H1 (cell line): ENCODE measurements around the gene AK8. TPM values are rescaled to one million over a fixed set of nuclear protein-coding genes. Genes with fewer than 3 reads are reported as not detected.

ENCODE experiments used
- CTCF ChIA-PET: fragments of 300-600 bp; sonication (Branson Sonifier 250); formaldehyde crosslinking; loops from one replicate; lab custom pipeline; 2021; ENCODE audit not compliant: partially characterized antibody; lab: Charles Lee
- POLR2A ChIA-PET: fragments of 300-600 bp; sonication (Branson Sonifier 250); formaldehyde crosslinking; loops from one replicate; lab custom pipeline; 2021; ENCODE audit warnings: inconsistent platforms; ENCODE audit not compliant: partially characterized antibody; lab: Charles Lee
- DNase-seq, 2 experiments: peaks; one replicate each; pipeline versions ENCODE4 v3.0.0 to v3.0.0-alpha.2; 2010 to 2022; ENCODE audit warnings: low spot score in 2 of 2, low read depth in 1 of 2, mixed read lengths in 1 of 2
- FAIRE-seq: peaks from 2 replicates; lab custom pipeline; 2011; peaks lifted over from hg19 to GRCh38; lab: Jason Lieb, UNC
- H2AFZ ChIP-seq: 2 replicates; pipeline ENCODE4 v1.8.1; 2012; ENCODE audit warnings: low read length, inconsistent platforms
- H2AK5ac ChIP-seq: 2 replicates; pipeline ENCODE4 v1.6.1; 2013; ENCODE audit warnings: low read depth, low read length
- H2BK120ac ChIP-seq: replicated peaks from 2 replicates; pipeline ENCODE3; 2013; ENCODE audit warnings: low read depth, low read length, inconsistent platforms
- H2BK12ac ChIP-seq: 2 replicates; pipeline ENCODE4 v1.6.1; 2013; ENCODE audit warnings: low read depth, low read length
- H2BK15ac ChIP-seq: 2 replicates; pipeline ENCODE4 v1.6.1; 2013; ENCODE audit warnings: low read length
- H2BK20ac ChIP-seq: 2 replicates; pipeline ENCODE4 v1.6.1; 2013; ENCODE audit warnings: low read length
- H2BK5ac ChIP-seq: 2 replicates; pipeline ENCODE4 v1.6.1; 2013; ENCODE audit warnings: low read depth, low read length
- H3K14ac ChIP-seq: 2 replicates; pipeline ENCODE4 v1.6.1; 2013; ENCODE audit warnings: inconsistent platforms; ENCODE audit not compliant: insufficient read length
- H3K18ac ChIP-seq: 2 replicates; pipeline ENCODE4 v1.6.1; 2013; ENCODE audit warnings: low read length; ENCODE audit errors: extremely low read depth
- H3K23ac ChIP-seq: 2 replicates; pipeline ENCODE4 v1.6.1; 2013; ENCODE audit warnings: inconsistent platforms; ENCODE audit not compliant: insufficient read length
- H3K23me2 ChIP-seq: 2 replicates; pipeline ENCODE4 v1.6.1; 2013; ENCODE audit warnings: low read depth, low read length
- H3K27ac ChIP-seq: 2 replicates; pipeline ENCODE4 v1.6.1; 2011; ENCODE audit warnings: low read depth, low read length, inconsistent platforms
- H3K27me3 ChIP-seq, 4 experiments: replicated peaks in 1 of 4; 1 replicate in 1 of 4; 2 replicates in 3 of 4; pipeline versions ENCODE4 v1.6.1 to v1.8.1; 2011 to 2013; ENCODE audit warnings: low read length in 3 of 4, mild to moderate bottlenecking in 3 of 4, inconsistent platforms in 2 of 4, mixed read lengths in 2 of 4, moderate library complexity in 1 of 4; ENCODE audit not compliant: control insufficient read depth in 3 of 4, insufficient read depth in 3 of 4; ENCODE audit errors: extremely low read depth in 1 of 4
- H3K36me3 ChIP-seq, 4 experiments: 2 replicates each; pipeline versions ENCODE4 v1.6.1 to v1.8.1; 2011 to 2013; ENCODE audit warnings: mild to moderate bottlenecking in 4 of 4, low read length in 3 of 4, moderate library complexity in 2 of 4, control low read depth in 1 of 4, inconsistent platforms in 1 of 4; ENCODE audit not compliant: insufficient read depth in 4 of 4, control insufficient read depth in 2 of 4
- H3K4ac ChIP-seq: replicated peaks from 2 replicates; pipeline ENCODE3; 2013; ENCODE audit warnings: low read length, low read depth, mixed read lengths, inconsistent platforms; ENCODE audit not compliant: insufficient read length
- H3K4me1 ChIP-seq, 4 experiments: replicated peaks in 1 of 4; 1 replicate in 1 of 4; 2 replicates in 3 of 4; pipeline versions ENCODE4 v1.6.1 to v1.8.1; 2011 to 2013; ENCODE audit warnings: low read length in 3 of 4, inconsistent platforms in 2 of 4, mixed read lengths in 1 of 4; ENCODE audit not compliant: insufficient read depth in 4 of 4, control insufficient read depth in 3 of 4
- H3K4me2 ChIP-seq, 2 experiments: 2 replicates each; pipeline versions ENCODE4 v1.6.1 to v1.8.1; 2011 to 2013; ENCODE audit warnings: low read depth in 2 of 2, low read length in 2 of 2, control low read depth in 1 of 2, inconsistent platforms in 1 of 2, mild to moderate bottlenecking in 1 of 2; ENCODE audit not compliant: insufficient read depth in 1 of 2
- H3K4me3 ChIP-seq, 4 experiments: fragments of 200-600, 300-600 bp in 1 of 4; sonication (generic), shearing (Covaris generic), sonication (Bioruptor Twin) in 1 of 4; 2 replicates each; pipeline versions ENCODE4 v1.5.1 to v1.8.1; 2011 to 2016; ENCODE audit warnings: low read length in 4 of 4, low read depth in 3 of 4, control low read depth in 2 of 4, inconsistent platforms in 2 of 4, mild to moderate bottlenecking in 2 of 4, mixed read lengths in 1 of 4, moderate library complexity in 1 of 4; ENCODE audit not compliant: insufficient read depth in 2 of 4; ENCODE audit errors: extremely low read depth in 1 of 4
- H3K56ac ChIP-seq: replicated peaks from 2 replicates; pipeline ENCODE3; 2013; ENCODE audit warnings: low read depth, mild to moderate bottlenecking, mixed read lengths, low read length, inconsistent platforms; ENCODE audit not compliant: insufficient read length
- H3K79me1 ChIP-seq: 2 replicates; pipeline ENCODE4 v1.6.1; 2013; ENCODE audit warnings: low read depth, low read length, control low read depth
- H3K79me2 ChIP-seq, 2 experiments: 2 replicates each; pipeline versions ENCODE4 v1.6.1 to v1.8.1; 2012 to 2013; ENCODE audit warnings: low read length in 2 of 2, mild to moderate bottlenecking in 2 of 2, inconsistent platforms in 1 of 2; ENCODE audit not compliant: insufficient read depth in 2 of 2, control insufficient read depth in 1 of 2
- H3K9ac ChIP-seq, 4 experiments: replicated peaks in 1 of 4; 1 replicate in 1 of 4; 2 replicates in 3 of 4; pipeline versions ENCODE4 v1.6.1 to v1.8.1; 2011 to 2013; ENCODE audit warnings: low read depth in 3 of 4, low read length in 3 of 4, control low read depth in 2 of 4, mild to moderate bottlenecking in 2 of 4, moderate library complexity in 2 of 4, inconsistent platforms in 1 of 4; ENCODE audit errors: extremely low read depth in 1 of 4
- H3K9me3 ChIP-seq, 2 experiments: 2 replicates each; pipeline versions ENCODE4 v1.6.1 to v1.8.1; 2012 to 2013; ENCODE audit warnings: mild to moderate bottlenecking in 2 of 2, moderate library complexity in 2 of 2, control low read depth in 1 of 2, inconsistent platforms in 1 of 2, low read depth in 1 of 2, low read length in 1 of 2, mixed read lengths in 1 of 2; ENCODE audit not compliant: insufficient read depth in 2 of 2
- H4K20me1 ChIP-seq, 2 experiments: replicated peaks in 1 of 2; 2 replicates each; pipeline versions ENCODE3 to v1.8.1; 2011 to 2013; ENCODE audit warnings: inconsistent platforms in 2 of 2, low read length in 2 of 2, mild to moderate bottlenecking in 1 of 2; ENCODE audit not compliant: insufficient read depth in 2 of 2, control insufficient read depth in 1 of 2
- H4K5ac ChIP-seq: 2 replicates; pipeline ENCODE4 v1.6.1; 2013; ENCODE audit warnings: low read length, low read depth, mixed read lengths, inconsistent platforms; ENCODE audit not compliant: insufficient read length
- H4K8ac ChIP-seq: 2 replicates; pipeline ENCODE4 v1.8.0; 2013; ENCODE audit warnings: mild to moderate bottlenecking, moderate library complexity, low read length, inconsistent platforms; ENCODE audit not compliant: insufficient read depth; ENCODE audit errors: extremely low read depth
- H4K91ac ChIP-seq: replicated peaks from 2 replicates; pipeline ENCODE3; 2013; ENCODE audit warnings: low read length, mixed read lengths, inconsistent platforms; ENCODE audit not compliant: insufficient read length
- CBX5 ChIP-seq: fragments of 300-800, 300-1000 bp; sonication (generic); IDR thresholded peaks from 2 replicates; pipeline ENCODE4 v1.7.1; 2016; ENCODE audit warnings: antibody characterized with exemption, low read length, low read depth
- HDAC2 ChIP-seq, 2 experiments: fragments of 300-600 bp in 1 of 2; sonication (generic) in 1 of 2; IDR thresholded peaks; 2 replicates each; pipeline ENCODE4 v1.6.1; 2011 to 2012; ENCODE audit warnings: low read depth in 2 of 2, low read length in 2 of 2, mild to moderate bottlenecking in 2 of 2, moderate library complexity in 2 of 2, borderline replicate concordance in 1 of 2, inconsistent platforms in 1 of 2
- JUND ChIP-seq: IDR thresholded peaks from 2 replicates; pipeline ENCODE4 v1.6.1; 2011; ENCODE audit warnings: mild to moderate bottlenecking, improper control_type of control experiment, low read length
- KDM4A ChIP-seq: IDR thresholded peaks from one replicate; pipeline ENCODE4 v1.7.1; 2012; ENCODE audit warnings: low read depth, mild to moderate bottlenecking, moderate library complexity, low read length, inconsistent platforms; ENCODE audit not compliant: severe bottlenecking
- SAP30 ChIP-seq: fragments of 300-600 bp; sonication (generic); IDR thresholded peaks from 2 replicates; pipeline ENCODE4 v1.7.1; 2012; ENCODE audit warnings: low read length, moderate library complexity, mild to moderate bottlenecking, inconsistent platforms; ENCODE audit not compliant: insufficient read depth, insufficient replicate concordance
- SIX5 ChIP-seq: IDR thresholded peaks from 2 replicates; pipeline ENCODE4 v1.6.1; 2011; ENCODE audit warnings: mild to moderate bottlenecking, low read depth, low read length
- SP2 ChIP-seq: IDR thresholded peaks from 2 replicates; pipeline ENCODE4 v1.6.1; 2012; ENCODE audit warnings: mild to moderate bottlenecking, low read length, inconsistent platforms
- SRF ChIP-seq: IDR thresholded peaks from 2 replicates; pipeline ENCODE4 v1.6.1; 2011; ENCODE audit warnings: mild to moderate bottlenecking, low read depth, low read length, moderate library complexity
- ZNF274 ChIP-seq: IDR thresholded peaks from 2 replicates; pipeline ENCODE4 v1.7.0; 2012; ENCODE audit warnings: low read length, borderline replicate concordance; ENCODE audit errors: extremely low read depth
- WGBS, 2 experiments: shearing (Covaris generic) in 1 of 2; methylation state at CpG; one replicate each; pipeline versions ENCODE4 v1.1.6 to v1.1.7; 2013 to 2015; ENCODE audit warnings: low lambda C conversion rate in 2 of 2, mixed read lengths in 2 of 2, inconsistent platforms in 1 of 2, low coverage in 1 of 2, missing lambda C conversion rate in 1 of 2; ENCODE audit not compliant: insufficient replicate concordance in 2 of 2, insufficient coverage in 1 of 2, insufficient read length in 1 of 2; ENCODE audit errors: extremely low coverage in 1 of 2, missing lambda C conversion rate in 1 of 2; 5-methylcytosine and 5-hydroxymethylcytosine counted together
- polyA plus RNA-seq, 7 experiments: library from polyadenylated mRNA; depleted of rRNA in 3 of 7; stranded (reverse) in 5 of 7; unstranded in 2 of 7; fragments of >200 nt in 5 of 7; fragments of 200-250 nt in 2 of 7; gene quantifications; 1 replicate in 5 of 7; 2 replicates in 1 of 7; 4 replicates in 1 of 7; pipeline versions ENCODE4 v1.2.1 to v1.2.3, GENCODE V29; 2011 to 2013; ENCODE audit warnings: missing spikeins in 2 of 7, mixed read lengths in 2 of 7
- total RNA-seq: library from RNA; stranded (reverse); fragmentation: NEBNext Ultra II Directional; extraction: Animal tissue kit (Norgen Biotek cat#: 25700); gene quantifications from 2 replicates; pipeline ENCODE4 v1.2.1, GENCODE V29; 2021
- TF ChIP-seq, protein P1 (sequence below): IDR thresholded peaks from 2 replicates; pipeline ENCODE4 v1.6.1; 2012; ENCODE audit warnings: inconsistent platforms
- TF ChIP-seq, protein P2 (sequence below): IDR thresholded peaks from 2 replicates; pipeline ENCODE4 v1.6.1; 2012; ENCODE audit warnings: low read length, inconsistent platforms

AK8 gene
- total and polyA plus RNA-seq, 2 of the 8 experiments (the other 6 are each of a cell fraction or from before 2014, with no cell fraction given), result 0.35 to 0.48 TPM

DNA sequence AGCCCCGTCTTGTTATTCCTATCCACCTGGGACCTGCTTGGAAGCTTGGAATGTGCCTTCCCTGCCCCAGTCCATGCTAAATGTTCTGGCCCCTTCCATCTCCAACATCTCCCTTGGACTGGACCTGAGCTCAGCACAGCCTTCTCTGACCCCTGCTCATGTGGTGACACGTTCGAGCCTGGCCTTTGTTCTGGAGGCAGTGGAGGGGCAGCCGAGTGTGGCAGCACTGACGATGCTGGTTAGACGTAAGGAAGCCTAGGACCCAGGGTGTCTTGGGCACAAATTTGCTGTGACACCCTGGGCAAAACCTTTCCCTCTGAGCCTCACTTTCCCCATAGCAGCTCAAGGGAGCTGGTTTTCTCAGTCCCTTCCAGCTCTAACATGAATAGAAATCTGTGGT is 4.5 kb upstream of the AK8 start:
- Histone ChIP-seq H2AFZ (no peak overlapping the region), H3K4ac (no peak overlapping the region), H3K18ac (no peak overlapping the region), H4K5ac (no peak overlapping the region), H3K23me2 (peaks cover 7% of the 10 kb centered on the region; the same call in 1 of the 2 replicates), H3K36me3 (no peaks in the 10 kb centered on the region), H4K20me1 (no peaks in the 10 kb centered on the region), H2BK20ac (no peak overlapping the region), H3K79me2 (no peaks in the 10 kb centered on the region), H4K8ac (no peak overlapping the region), H2BK12ac (peak overlapping the region; percentile 60; the same call in 1 of the 2 replicates), H3K14ac (no peak overlapping the region), H3K4me3 (no peak overlapping the region), H3K56ac (no peak overlapping the region), H2BK120ac (no peak overlapping the region), H3K23ac (no peak overlapping the region), H3K9me3 (no peaks in the 10 kb centered on the region), H3K9ac (no peak overlapping the region), H4K91ac (no peak overlapping the region), H2BK15ac (no peak overlapping the region), H2AK5ac (no peak overlapping the region), H3K4me1 (peaks cover 0 to 4% (median 0%) of the 10 kb centered on the region in 4 experiments; a peak in 2 of 7 replicates), H3K27me3 (peaks cover 0 to 5% (median 2%) of the 10 kb centered on the region in 4 experiments; a peak in 3 of 7 replicates), H3K4me2 (no peak overlapping the region), H2BK5ac (no peak overlapping the region), H3K27ac (no peak overlapping the region), H3K79me1 (no peaks in the 10 kb centered on the region)
- no peak for FAIRE-seq
- DNase-seq, result no peak
- CTCF ChIA-PET, result interaction anchor here (0.8 to 15.0 kb wide), 4 partner anchors 14 to 61 kb away, joined by 3 to 115 read pairs (median 5); no protein-coding TSS in a partner anchor
- POLR2A ChIA-PET, result no interaction called here
- WGBS, 2 experiments, result 89% methylated on average over 6 of the region's 6 CpGs; no CpG with 5 or more reads in 1 of the 2 experiments
- TF ChIP-seq SAP30, result no peak
- TF ChIP-seq SIX5, result no peak
- TF ChIP-seq KDM4A, result no peak
- TF ChIP-seq, protein P1, sequence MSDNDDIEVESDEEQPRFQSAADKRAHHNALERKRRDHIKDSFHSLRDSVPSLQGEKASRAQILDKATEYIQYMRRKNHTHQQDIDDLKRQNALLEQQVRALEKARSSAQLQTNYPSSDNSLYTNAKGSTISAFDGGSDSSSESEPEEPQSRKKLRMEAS, result no peak
- no peak for TF ChIP-seq ZNF274
- no peak for TF ChIP-seq SP2
- TF ChIP-seq, protein P2, sequence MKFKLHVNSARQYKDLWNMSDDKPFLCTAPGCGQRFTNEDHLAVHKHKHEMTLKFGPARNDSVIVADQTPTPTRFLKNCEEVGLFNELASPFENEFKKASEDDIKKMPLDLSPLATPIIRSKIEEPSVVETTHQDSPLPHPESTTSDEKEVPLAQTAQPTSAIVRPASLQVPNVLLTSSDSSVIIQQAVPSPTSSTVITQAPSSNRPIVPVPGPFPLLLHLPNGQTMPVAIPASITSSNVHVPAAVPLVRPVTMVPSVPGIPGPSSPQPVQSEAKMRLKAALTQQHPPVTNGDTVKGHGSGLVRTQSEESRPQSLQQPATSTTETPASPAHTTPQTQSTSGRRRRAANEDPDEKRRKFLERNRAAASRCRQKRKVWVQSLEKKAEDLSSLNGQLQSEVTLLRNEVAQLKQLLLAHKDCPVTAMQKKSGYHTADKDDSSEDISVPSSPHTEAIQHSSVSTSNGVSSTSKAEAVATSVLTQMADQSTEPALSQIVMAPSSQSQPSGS, result no peak
- TF ChIP-seq SRF, result no peak
- TF ChIP-seq CBX5, result no peak
- no peak for TF ChIP-seq HDAC2 (IDR thresholded peaks at IDR 0.05; ENCODE audit: borderline replicate concordance in 1 of 2, low read depth in 2 of 2, low read length in 2 of 2)
- no peak for TF ChIP-seq JUND
